PFSK-1 (cell line): ENCODE data around the gene FAM199X.

Source experiments
- POLR2AphosphoS5 ChIP-seq: IDR thresholded peaks from 2 replicates; pipeline ENCODE4 v1.6.1; 2012; ENCODE audit warnings: low read depth, mild to moderate bottlenecking, control low read depth, low read length, moderate library complexity
- SIN3A ChIP-seq: IDR thresholded peaks from 2 replicates; pipeline ENCODE4 v1.6.1; 2012; ENCODE audit warnings: mild to moderate bottlenecking, low read length, moderate library complexity, borderline replicate concordance; ENCODE audit not compliant: insufficient read depth
- TAF1 ChIP-seq: IDR thresholded peaks from 2 replicates; pipeline ENCODE4 v1.6.1; 2012; ENCODE audit warnings: low read length, control low read depth, borderline replicate concordance; ENCODE audit not compliant: insufficient read depth
- TF ChIP-seq, protein P1 (sequence below), 2 experiments: IDR thresholded peaks; 2 replicates each; pipeline versions ENCODE4 v1.6.1 to v1.8.0; 2011 to 2012; ENCODE audit warnings: low read depth in 2 of 2, low read length in 2 of 2, control low read depth in 1 of 2, inconsistent platforms in 1 of 2, mild to moderate bottlenecking in 1 of 2, moderate library complexity in 1 of 2; ENCODE audit not compliant: insufficient read depth in 1 of 2

DNA sequence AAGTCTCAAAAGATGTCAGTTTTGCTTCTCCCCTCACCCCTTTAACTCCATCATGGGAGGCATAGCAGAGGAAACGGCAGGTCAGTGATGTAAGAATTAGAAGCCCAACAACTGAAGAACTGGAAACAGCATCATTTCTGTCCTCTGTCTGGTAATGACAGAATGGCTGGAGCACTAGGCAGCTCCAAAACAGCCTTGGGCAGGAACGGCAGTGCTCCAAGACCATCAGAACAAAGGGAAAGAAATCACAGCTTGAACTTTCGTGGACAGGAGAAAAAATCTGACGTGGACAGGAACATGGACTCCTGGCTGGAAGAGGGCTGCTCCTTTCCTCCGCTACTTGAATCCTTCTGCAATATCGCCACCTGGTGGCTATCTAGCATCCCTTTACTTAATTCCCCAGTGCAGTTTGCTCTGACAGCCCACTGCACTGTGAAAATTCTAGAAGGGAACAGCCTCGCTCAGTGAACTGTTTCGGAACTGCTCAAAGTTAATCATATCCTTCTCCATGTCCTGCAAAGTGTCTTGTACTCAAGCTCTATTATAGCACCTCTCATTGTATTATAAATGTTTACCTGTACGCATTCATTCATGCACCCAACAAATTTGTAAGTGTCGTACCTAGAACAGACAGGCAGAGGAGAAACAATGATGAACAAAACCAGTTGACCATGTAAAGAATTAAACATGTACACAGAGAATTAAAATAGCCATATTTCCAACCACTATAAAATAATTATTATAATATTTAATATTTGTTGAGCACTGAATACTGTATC lies 29.8 kb upstream of the FAM199X start:
- TF ChIP-seq POLR2AphosphoS5 (no peak), TAF1 (no peak), SIN3A (no peak)
- TF ChIP-seq, protein P1, sequence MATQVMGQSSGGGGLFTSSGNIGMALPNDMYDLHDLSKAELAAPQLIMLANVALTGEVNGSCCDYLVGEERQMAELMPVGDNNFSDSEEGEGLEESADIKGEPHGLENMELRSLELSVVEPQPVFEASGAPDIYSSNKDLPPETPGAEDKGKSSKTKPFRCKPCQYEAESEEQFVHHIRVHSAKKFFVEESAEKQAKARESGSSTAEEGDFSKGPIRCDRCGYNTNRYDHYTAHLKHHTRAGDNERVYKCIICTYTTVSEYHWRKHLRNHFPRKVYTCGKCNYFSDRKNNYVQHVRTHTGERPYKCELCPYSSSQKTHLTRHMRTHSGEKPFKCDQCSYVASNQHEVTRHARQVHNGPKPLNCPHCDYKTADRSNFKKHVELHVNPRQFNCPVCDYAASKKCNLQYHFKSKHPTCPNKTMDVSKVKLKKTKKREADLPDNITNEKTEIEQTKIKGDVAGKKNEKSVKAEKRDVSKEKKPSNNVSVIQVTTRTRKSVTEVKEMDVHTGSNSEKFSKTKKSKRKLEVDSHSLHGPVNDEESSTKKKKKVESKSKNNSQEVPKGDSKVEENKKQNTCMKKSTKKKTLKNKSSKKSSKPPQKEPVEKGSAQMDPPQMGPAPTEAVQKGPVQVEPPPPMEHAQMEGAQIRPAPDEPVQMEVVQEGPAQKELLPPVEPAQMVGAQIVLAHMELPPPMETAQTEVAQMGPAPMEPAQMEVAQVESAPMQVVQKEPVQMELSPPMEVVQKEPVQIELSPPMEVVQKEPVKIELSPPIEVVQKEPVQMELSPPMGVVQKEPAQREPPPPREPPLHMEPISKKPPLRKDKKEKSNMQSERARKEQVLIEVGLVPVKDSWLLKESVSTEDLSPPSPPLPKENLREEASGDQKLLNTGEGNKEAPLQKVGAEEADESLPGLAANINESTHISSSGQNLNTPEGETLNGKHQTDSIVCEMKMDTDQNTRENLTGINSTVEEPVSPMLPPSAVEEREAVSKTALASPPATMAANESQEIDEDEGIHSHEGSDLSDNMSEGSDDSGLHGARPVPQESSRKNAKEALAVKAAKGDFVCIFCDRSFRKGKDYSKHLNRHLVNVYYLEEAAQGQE (IDR thresholded peaks at IDR 0.05; ENCODE audit: insufficient read depth in 1 of 2, low read depth in 2 of 2, low read length in 2 of 2), result no peak
